Lower lobe of right lung (tissue), 2 donors: ENCODE results near the gene TES. TPM values are rescaled to one million over a fixed set of nuclear protein-coding genes. Genes with fewer than 3 reads are reported as not detected.

Source experiments
- ATAC-seq, 2 donors: fragments of 200-7000 bp; cut with Tn5 transposase; one replicate each; pipeline ENCODE4 v1.9.1; 2020 to 2022; ENCODE audit warnings: mild to moderate bottlenecking in 2 of 2, moderate library complexity in 2 of 2
- DNase-seq: peaks from one replicate; pipeline ENCODE4 v3.0.0-alpha.2; 2020
- H3K27ac ChIP-seq: fragments of 200-600 bp; one replicate; pipeline ENCODE4 v1.8.0; 2022
- H3K27me3 ChIP-seq: fragments of 200-600 bp; one replicate; pipeline ENCODE4 v1.8.0; 2022; ENCODE audit warnings: low read depth
- H3K36me3 ChIP-seq: fragments of 200-600 bp; one replicate; pipeline ENCODE4 v1.8.0; 2022; ENCODE audit warnings: mild to moderate bottlenecking
- H3K4me1 ChIP-seq: fragments of 200-600 bp; one replicate; pipeline ENCODE4 v1.8.0; 2022
- H3K4me3 ChIP-seq: fragments of 200-600 bp; one replicate; pipeline ENCODE4 v1.8.0; 2022; ENCODE audit warnings: mild to moderate bottlenecking
- H3K9me3 ChIP-seq: fragments of 200-600 bp; one replicate; pipeline ENCODE4 v1.8.0; 2022
- CTCF ChIP-seq: fragments of 200-600 bp; IDR thresholded peaks from one replicate; pipeline ENCODE4 v1.8.0; 2022; ENCODE audit warnings: antibody characterized with exemption, mild to moderate bottlenecking
- intact Hi-C: fragments of 100-400 bp; cut with DNase I; formaldehyde crosslinking; loops from one replicate; pipeline ENCODE4 v1.11.0; 2022
- long read RNA-seq: library from polyadenylated mRNA; unstranded; transcript quantifications from one replicate; pipeline ENCODE4 v2.0.0, GENCODE V29; 2021
- total RNA-seq: library from RNA; stranded (reverse); fragmentation: NEBNext Ultra II Directional; extraction: Animal tissue kit (Norgen Biotek cat#: 25700); gene quantifications from one replicate; pipeline ENCODE4 v1.2.1, GENCODE V29; 2021
- donor health status: DM: no; HTN: yes; CAD: no; lungs with severe emphysema.

Gene TES
- 74.5 TPM for total RNA-seq
- long read RNA-seq, transcript TES-201 (7 exons, 2,782 nt): major isoform, 154 of 175 reads
- long read RNA-seq, partial matches to known transcripts: 5 of 175 reads
- long read RNA-seq, other reads (novel, unspliced or antisense): 15 of 175 reads

GRCh38 chr7:116210345-116211005 lies at the start of gene TES:
TSS of gene TES (plus strand) at chr7:116210539. CDS start at chr7:116210708, 169 bp downstream.
- TF ChIP-seq CTCF: no peak
- peak; percentile 96 for ATAC-seq
- Histone ChIP-seq H3K4me3 (peak within 1 kb of the TSS; percentile 73), H3K27me3 (no peaks in the 10 kb centered on the region), H3K27ac (peak within 1 kb of the TSS; percentile 97), H3K9me3 (no peaks in the 10 kb centered on the region), H3K36me3 (no peaks in the 10 kb centered on the region), H3K4me1 (peaks cover 38% of the 10 kb centered on the region)
- intact Hi-C loops: no loop called here
- DNase-seq: peak; percentile 87

GRCh38 chr7:116161728-116162127 lies 48.6 kb upstream of the TES start:
- DNase-seq: no peak
- intact Hi-C loops: no loop called here
- peak; percentile 88 to 93 for ATAC-seq

GRCh38 chr7:116162254-116162653 lies 48.1 kb upstream of the TES start:
- ATAC-seq: no peak
- DNase-seq: no peak
- no peaks in the 10 kb centered on the region for H3K36me3 ChIP-seq
- no peaks in the 10 kb centered on the region for H3K9me3 ChIP-seq
- no peak overlapping the region for H3K4me3 ChIP-seq
- no peak overlapping the region for H3K27ac ChIP-seq
- intact Hi-C loops: no loop called here
- no peak for TF ChIP-seq CTCF
- H3K27me3 ChIP-seq: no peaks in the 10 kb centered on the region
- peaks cover 8% of the 10 kb centered on the region for H3K4me1 ChIP-seq

More at GRCh38 chr7:116161728-116162127, 48.6 kb upstream of the TES start:
- no peak overlapping the region for H3K27ac ChIP-seq
- H3K4me3 ChIP-seq: no peak overlapping the region
- no peaks in the 10 kb centered on the region for H3K27me3 ChIP-seq
- H3K4me1 ChIP-seq: peaks cover 8% of the 10 kb centered on the region
- H3K9me3 ChIP-seq: no peaks in the 10 kb centered on the region
- H3K36me3 ChIP-seq: no peaks in the 10 kb centered on the region
- TF ChIP-seq CTCF: no peak

GRCh38 chr7:116162992-116163391 lies 47.3 kb upstream of the TES start:
- Histone ChIP-seq H3K36me3 (no peaks in the 10 kb centered on the region), H3K4me1 (peaks cover 8% of the 10 kb centered on the region), H3K4me3 (no peak overlapping the region), H3K27me3 (no peaks in the 10 kb centered on the region), H3K27ac (no peak overlapping the region), H3K9me3 (no peaks in the 10 kb centered on the region)
- intact Hi-C loops: no loop called here
- TF ChIP-seq CTCF: no peak
- DNase-seq (no peak), ATAC-seq (peak in 1 of 2 donors; percentile 26)

GRCh38 chr7:116164552-116165306 lies 45.6 kb upstream of the TES start:
- H3K27me3 ChIP-seq: no peaks in the 10 kb centered on the region
- intact Hi-C loops: no loop called here
- no peaks in the 10 kb centered on the region for H3K36me3 ChIP-seq
- ATAC-seq (no peak), DNase-seq (no peak)
- H3K9me3 ChIP-seq: no peaks in the 10 kb centered on the region
- no peak for TF ChIP-seq CTCF
- peaks cover 8% of the 10 kb centered on the region for H3K4me1 ChIP-seq
- H3K27ac ChIP-seq: no peak overlapping the region
- H3K4me3 ChIP-seq: no peak overlapping the region
